PC-9 (cell line): ENCODE results near the gene TTC28. TPM values are rescaled to one million over a fixed set of nuclear protein-coding genes. Genes with fewer than 3 reads are reported as not detected.

Experiments
- BruUV-seq: library from RNA; stranded (reverse); fragments of 400-500 nt; replicated peaks from 2 replicates; lab custom pipeline; 2021; lab: Mats Ljungman, UMichigan
- CTCF ChIA-PET: fragments of 300-600 bp; sonication (Branson Sonifier 250); formaldehyde crosslinking; loops from one replicate; lab custom pipeline; 2022; ENCODE audit warnings: antibody characterized with exemption; lab: Charles Lee
- POLR2A ChIA-PET: fragments of 300-600 bp; sonication (Branson Sonifier 250); formaldehyde crosslinking; loops from one replicate; lab custom pipeline; 2022; ENCODE audit warnings: antibody characterized with exemption; ENCODE audit not compliant: unreplicated experiment; lab: Charles Lee
- DNase-seq, 2 experiments: peaks; one replicate each; pipeline versions ENCODE4 v3.0.0 to v3.0.0-alpha.2; 2015 to 2022; ENCODE audit warnings: mixed read lengths in 1 of 2
- H2AFZ ChIP-seq: fragments of 200-600 bp; sonication (generic); 2 replicates; pipeline ENCODE4 v1.8.1; 2017; ENCODE audit warnings: antibody characterized with exemption
- H3F3A ChIP-seq: fragments of 200-600 bp; sonication (generic); 2 replicates; pipeline ENCODE4 v1.8.1; 2017; ENCODE audit warnings: antibody characterized with exemption, mild to moderate bottlenecking, low read depth; ENCODE audit not compliant: insufficient read depth
- H3K27ac ChIP-seq: fragments of 200-600 bp; sonication (generic); 2 replicates; pipeline ENCODE4 v1.6.1; 2016; ENCODE audit warnings: mixed run types
- H3K27me3 ChIP-seq: fragments of 200-600 bp; sonication (generic); 2 replicates; pipeline ENCODE4 v1.6.1; 2016; ENCODE audit warnings: low read depth, mixed run types; ENCODE audit not compliant: insufficient read depth
- H3K36me3 ChIP-seq: fragments of 200-600 bp; sonication (generic); 2 replicates; pipeline ENCODE4 v1.6.1; 2016; ENCODE audit warnings: low read depth, mixed run types
- H3K4me1 ChIP-seq: fragments of 200-600 bp; sonication (generic); replicated peaks from 2 replicates; pipeline ENCODE4 v1.6.1; 2016; ENCODE audit warnings: mixed run types; ENCODE audit not compliant: insufficient read depth
- H3K4me2 ChIP-seq: fragments of 200-600 bp; sonication (generic); 2 replicates; pipeline ENCODE4 v1.6.1; 2017; ENCODE audit warnings: mixed run types
- H3K4me3 ChIP-seq: fragments of 200-600 bp; sonication (generic); 2 replicates; pipeline ENCODE4 v1.6.1; 2016; ENCODE audit warnings: mixed run types
- H3K79me2 ChIP-seq: fragments of 200-600 bp; sonication (generic); 2 replicates; pipeline ENCODE4 v1.6.1; 2017; ENCODE audit warnings: low read depth, mixed run types
- H3K9me2 ChIP-seq: fragments of 200-600 bp; sonication (generic); 2 replicates; pipeline ENCODE4 v1.8.1; 2017; ENCODE audit warnings: mild to moderate bottlenecking; ENCODE audit not compliant: insufficient read depth
- H3K9me3 ChIP-seq: fragments of 200-600 bp; sonication (generic); 2 replicates; pipeline ENCODE4 v1.8.1; 2016; ENCODE audit warnings: low read depth; ENCODE audit not compliant: insufficient read depth
- H4K20me1 ChIP-seq: fragments of 200-600 bp; sonication (generic); 2 replicates; pipeline ENCODE4 v1.8.1; 2017; ENCODE audit not compliant: insufficient read depth
- EZH2 ChIP-seq: fragments of 200-600 bp; sonication (generic); IDR thresholded peaks from 2 replicates; pipeline ENCODE4 v1.8.0; 2017; ENCODE audit warnings: antibody characterized with exemption, low read depth
- intact Hi-C: fragments of 100-400 bp; cut with micrococcal nuclease; formaldehyde crosslinking; loops from one replicate; pipeline ENCODE4 v1.10.0; 2022; ENCODE audit not compliant: unreplicated experiment
- total RNA-seq: library from RNA; stranded (reverse); gene quantifications from 2 replicates; pipeline ENCODE4 v1.2.3, GENCODE V29; 2021
- TF ChIP-seq, protein P1 (sequence below): fragments of 200-600 bp; sonication (generic); conservative IDR thresholded peaks from 2 replicates; pipeline ENCODE4 v1.6.1; 2017; ENCODE audit warnings: mixed run types, antibody characterized with exemption, mild to moderate bottlenecking, moderate library complexity

Gene TTC28
- total RNA-seq, 1 experiment from 2014 or later, result 6.7 TPM

DNA sequence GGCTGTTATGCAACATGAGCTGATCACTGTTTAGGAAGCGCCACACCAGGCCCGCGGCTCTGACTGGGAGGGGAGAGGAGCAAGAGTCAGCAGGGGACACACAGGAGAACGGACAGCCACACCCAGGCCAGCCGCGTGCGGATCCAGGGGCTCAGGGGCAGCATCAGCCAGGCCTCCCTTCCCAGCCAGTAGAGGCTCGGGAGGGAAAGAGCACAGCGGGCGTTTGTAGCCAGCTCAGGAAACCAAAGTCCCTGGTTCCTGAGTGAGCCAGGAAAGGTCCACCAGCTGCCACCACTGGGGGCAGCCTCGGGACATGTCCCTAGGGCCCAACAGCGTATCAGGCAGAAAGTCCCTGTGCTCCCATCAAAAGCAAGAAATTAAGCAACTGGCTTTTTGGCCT is 688.8 kb downstream of the TTC28 start:
- BruUV-seq, result no TSS peak
- no peak overlapping the region for H2AFZ ChIP-seq
- no peaks in the 10 kb centered on the region for H3K9me3 ChIP-seq
- H3K36me3 ChIP-seq, result no peaks in the 10 kb centered on the region
- no peaks in the 10 kb centered on the region for H3K4me1 ChIP-seq
- no peak overlapping the region for H3K4me2 ChIP-seq
- no peak overlapping the region for H3K27ac ChIP-seq
- no peak overlapping the region for H3K4me3 ChIP-seq
- no peaks in the 10 kb centered on the region for H4K20me1 ChIP-seq
- TF ChIP-seq EZH2, result no peak
- no peaks in the 10 kb centered on the region for H3K79me2 ChIP-seq
- ChIA-PET CTCF (no interaction called here), POLR2A (no interaction called here)
- no peaks in the 10 kb centered on the region for H3F3A ChIP-seq
- no peak for DNase-seq
- no peaks in the 10 kb centered on the region for H3K27me3 ChIP-seq
- intact Hi-C loops, result no loop called here
- no peaks in the 10 kb centered on the region for H3K9me2 ChIP-seq

DNA sequence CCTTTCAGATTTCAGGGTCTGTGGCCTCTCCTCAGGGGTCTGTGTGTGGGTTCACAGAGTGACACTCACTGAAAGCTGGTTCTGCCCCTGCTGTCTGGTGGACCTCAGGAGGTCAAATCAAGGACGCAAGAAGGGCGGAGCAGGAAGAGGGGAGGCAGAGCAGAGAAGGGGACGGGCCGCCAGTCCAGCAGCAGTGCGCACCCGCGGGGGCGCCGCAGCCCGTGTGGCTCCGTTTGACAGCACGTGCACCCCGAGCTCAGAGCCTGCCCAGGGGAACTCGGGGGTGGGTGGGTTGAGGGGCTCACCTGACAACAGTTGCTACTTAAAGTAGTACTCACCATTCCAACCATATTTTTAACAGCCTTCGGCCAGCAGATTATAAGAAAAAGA is 689.2 kb downstream of the TTC28 start:
- no peaks in the 10 kb centered on the region for H3K79me2 ChIP-seq
- no peaks in the 10 kb centered on the region for H4K20me1 ChIP-seq
- no TSS peak for BruUV-seq
- POLR2A ChIA-PET, result no interaction called here
- TF ChIP-seq EZH2, result no peak
- TF ChIP-seq, protein P1, sequence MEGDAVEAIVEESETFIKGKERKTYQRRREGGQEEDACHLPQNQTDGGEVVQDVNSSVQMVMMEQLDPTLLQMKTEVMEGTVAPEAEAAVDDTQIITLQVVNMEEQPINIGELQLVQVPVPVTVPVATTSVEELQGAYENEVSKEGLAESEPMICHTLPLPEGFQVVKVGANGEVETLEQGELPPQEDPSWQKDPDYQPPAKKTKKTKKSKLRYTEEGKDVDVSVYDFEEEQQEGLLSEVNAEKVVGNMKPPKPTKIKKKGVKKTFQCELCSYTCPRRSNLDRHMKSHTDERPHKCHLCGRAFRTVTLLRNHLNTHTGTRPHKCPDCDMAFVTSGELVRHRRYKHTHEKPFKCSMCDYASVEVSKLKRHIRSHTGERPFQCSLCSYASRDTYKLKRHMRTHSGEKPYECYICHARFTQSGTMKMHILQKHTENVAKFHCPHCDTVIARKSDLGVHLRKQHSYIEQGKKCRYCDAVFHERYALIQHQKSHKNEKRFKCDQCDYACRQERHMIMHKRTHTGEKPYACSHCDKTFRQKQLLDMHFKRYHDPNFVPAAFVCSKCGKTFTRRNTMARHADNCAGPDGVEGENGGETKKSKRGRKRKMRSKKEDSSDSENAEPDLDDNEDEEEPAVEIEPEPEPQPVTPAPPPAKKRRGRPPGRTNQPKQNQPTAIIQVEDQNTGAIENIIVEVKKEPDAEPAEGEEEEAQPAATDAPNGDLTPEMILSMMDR, result no peak
- no peaks in the 10 kb centered on the region for H3K9me2 ChIP-seq
- H3K27ac ChIP-seq, result no peak overlapping the region
- CTCF ChIA-PET, result no interaction called here
- no peak overlapping the region for H3K4me3 ChIP-seq
- intact Hi-C loops, result no loop called here
- H3K4me2 ChIP-seq, result no peak overlapping the region
- DNase-seq, result no peak
- no peaks in the 10 kb centered on the region for H3K36me3 ChIP-seq
- no peaks in the 10 kb centered on the region for H3K27me3 ChIP-seq
- no peak overlapping the region for H2AFZ ChIP-seq
- no peaks in the 10 kb centered on the region for H3K9me3 ChIP-seq
- H3F3A ChIP-seq, result no peaks in the 10 kb centered on the region
- H3K4me1 ChIP-seq, result no peaks in the 10 kb centered on the region

DNA sequence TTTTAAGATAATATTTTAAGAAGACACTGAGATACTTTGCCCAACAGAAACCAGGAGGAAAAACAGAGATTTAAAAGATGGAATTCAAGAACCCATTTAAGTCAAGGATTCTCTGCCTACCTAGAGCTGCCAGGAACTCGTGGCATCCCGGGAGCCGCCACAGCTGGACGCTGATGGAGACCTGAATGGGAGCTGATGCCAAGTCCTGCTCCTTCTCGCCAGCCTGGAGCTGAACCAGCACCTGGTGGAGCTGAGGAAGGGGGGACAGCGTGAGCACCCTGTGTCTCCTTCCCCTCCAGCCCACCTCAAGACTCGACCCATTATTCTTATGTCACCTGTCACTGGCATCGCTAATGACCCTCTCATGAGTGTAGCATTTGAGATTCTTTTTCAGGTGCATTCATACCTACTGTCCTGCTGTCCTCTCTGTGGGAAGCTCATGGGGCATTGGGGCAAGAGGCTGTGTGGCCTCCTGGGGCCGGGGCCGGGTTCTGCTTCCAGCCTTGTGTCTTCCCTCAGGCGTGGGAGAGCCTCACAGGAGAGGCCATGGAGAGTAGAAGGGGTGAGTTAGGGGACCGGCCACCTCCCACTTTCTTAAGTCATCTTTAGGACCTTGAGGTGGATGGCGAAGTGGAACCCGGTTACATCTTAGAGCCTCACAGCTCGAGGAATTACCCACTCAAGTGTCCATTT is 689.7 kb downstream of the TTC28 start:
- H2AFZ ChIP-seq, result no peak overlapping the region
- no peaks in the 10 kb centered on the region for H3K9me2 ChIP-seq
- H3K4me1 ChIP-seq, result no peaks in the 10 kb centered on the region
- intact Hi-C loops, result no loop called here
- no peaks in the 10 kb centered on the region for H3K27me3 ChIP-seq
- no peak overlapping the region for H3K4me3 ChIP-seq
- H3K36me3 ChIP-seq, result no peaks in the 10 kb centered on the region
- H3K9me3 ChIP-seq, result no peaks in the 10 kb centered on the region
- ChIA-PET CTCF (no interaction called here), POLR2A (no interaction called here)
- H3K27ac ChIP-seq, result no peak overlapping the region
- no peak for DNase-seq
- BruUV-seq, result no TSS peak
- no peak for TF ChIP-seq EZH2
- no peak overlapping the region for H3K4me2 ChIP-seq
- no peaks in the 10 kb centered on the region for H4K20me1 ChIP-seq
- H3F3A ChIP-seq, result no peaks in the 10 kb centered on the region
- no peaks in the 10 kb centered on the region for H3K79me2 ChIP-seq

DNA sequence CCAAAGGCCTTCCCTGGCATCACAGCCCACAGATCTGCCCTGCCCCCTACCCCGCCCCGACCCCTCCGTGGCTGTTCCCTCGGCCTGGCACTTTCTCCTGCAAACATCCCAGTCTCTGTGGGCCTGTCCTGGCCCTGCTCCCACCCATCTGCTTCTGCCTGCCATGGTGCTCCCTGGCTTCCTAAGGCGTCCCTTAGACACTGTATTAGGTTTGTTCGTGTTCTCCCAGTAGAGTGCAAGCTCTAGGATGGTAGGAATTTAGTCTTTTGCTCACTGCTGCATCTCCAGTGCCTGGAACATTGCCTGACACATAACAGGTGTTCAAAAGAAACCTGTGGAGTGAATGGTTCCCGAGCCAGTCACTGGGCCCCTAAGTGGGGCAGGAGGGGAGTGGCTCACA is 690.9 kb downstream of the TTC28 start:
- no TSS peak for BruUV-seq

More for the DNA sequence above, 690.9 kb downstream of the TTC28 start:
- Histone ChIP-seq H3K27ac (no peak overlapping the region), H3K36me3 (no peaks in the 10 kb centered on the region), H3K4me2 (no peak overlapping the region), H4K20me1 (no peaks in the 10 kb centered on the region), H2AFZ (no peak overlapping the region), H3K9me2 (no peaks in the 10 kb centered on the region), H3K4me1 (no peaks in the 10 kb centered on the region), H3K79me2 (no peaks in the 10 kb centered on the region), H3K27me3 (no peaks in the 10 kb centered on the region), H3F3A (no peaks in the 10 kb centered on the region), H3K9me3 (no peaks in the 10 kb centered on the region), H3K4me3 (no peak overlapping the region)
- DNase-seq, result no peak
- POLR2A ChIA-PET, result no interaction called here
- intact Hi-C loops, result no loop called here
- TF ChIP-seq, protein P1, result no peak
- no peak for TF ChIP-seq EZH2
- CTCF ChIA-PET, result no interaction called here
